ENCODE results near the gene GRAMD2B.

GRCh38 chr5:126540631-126541030 is 117.4 kb downstream of the GRAMD2B start:
- no peak for TF ChIP-seq CTCF (IDR thresholded peaks at IDR 0.05)
- no peak for TF ChIP-seq EZH2phosphoT487 (IDR thresholded peaks at IDR 0.05)
- TF ChIP-seq EZH2 (IDR thresholded peaks at IDR 0.05) = no peak
